ENCODE data around the gene PDAP1. TPM values are rescaled to one million over a fixed set of nuclear protein-coding genes. Genes with fewer than 3 reads are reported as not detected.
A peak's percentile ranks its signal among the peaks of the same experiment; 100 is the strongest.

The PDAP1 gene
- total RNA-seq, 3 donors from 2014 or later (not counting 1 experiment from before 2014, with no cell fraction given) = 55.3 to 60.6 (median 59.3) TPM

DNA sequence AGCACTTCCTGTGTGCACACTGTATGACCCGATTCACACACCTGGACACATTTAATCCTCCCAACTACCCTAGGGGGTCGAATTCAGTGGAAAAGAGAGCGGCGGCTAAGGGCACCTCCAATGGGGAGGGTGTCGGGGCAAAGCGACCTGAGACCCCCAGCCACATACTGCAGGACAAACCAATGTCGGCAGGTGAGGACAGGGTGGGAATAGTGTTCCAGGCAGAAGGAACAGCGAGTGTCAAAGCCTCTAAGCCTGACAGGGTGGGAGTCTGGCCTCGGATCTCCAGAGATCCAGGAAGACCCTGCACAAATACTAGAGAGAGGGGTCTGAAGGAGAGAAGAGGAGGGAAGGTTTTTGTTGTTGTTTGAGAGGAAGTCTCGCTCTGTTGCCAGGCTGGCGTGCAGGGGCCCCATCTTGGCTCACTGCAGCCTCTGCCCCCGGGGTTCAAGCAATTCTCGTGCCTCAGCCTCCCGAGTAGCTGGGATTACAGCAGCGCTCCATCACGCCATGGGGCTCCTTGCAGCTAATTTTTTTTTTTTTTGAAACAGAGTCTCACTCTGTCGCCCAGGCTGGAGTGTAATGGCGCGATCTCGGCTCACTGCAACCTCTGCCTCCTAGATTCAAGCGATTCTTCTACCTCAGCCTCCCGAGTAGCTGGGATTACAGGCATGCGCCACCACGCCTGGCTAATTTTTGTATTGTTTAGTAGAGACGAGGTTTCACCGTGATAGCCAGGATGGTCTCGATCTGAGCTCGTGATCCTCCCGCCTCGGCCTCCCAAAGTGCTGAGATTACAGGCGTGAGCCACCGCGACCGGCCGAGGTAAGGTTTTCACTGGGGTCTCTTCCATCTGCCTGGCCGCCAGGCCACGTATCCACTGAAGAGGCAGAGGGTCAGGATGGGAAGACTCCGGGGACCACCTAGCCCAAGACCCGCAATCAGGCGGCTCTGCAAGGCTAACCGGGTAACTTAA, 35.0 kb downstream of the PDAP1 start:
- Mint-ChIP-seq H3K27me3 (ENCODE audit: low read depth in 2 of 2) (no peaks in the 10 kb centered on the region), H3K4me3 (peak overlapping the region; percentile 85), H3K36me3 (no peaks in the 10 kb centered on the region), H3K4me1 (peaks cover 11 to 19% of the 10 kb centered on the region in 2 donors), H3K9me3 (no peaks in the 10 kb centered on the region), H3K27ac (peak overlapping the region; percentile 75 to 97)
- Histone ChIP-seq H3K9me3 (ENCODE audit: control insufficient read depth, insufficient read depth, low read length) (no peaks in the 10 kb centered on the region), H3K36me3 (ENCODE audit: control insufficient read depth, insufficient read depth, low read length) (peaks cover 6% of the 10 kb centered on the region), H3K4me3 (ENCODE audit: low read length) (peak overlapping the region; percentile 76), H3K27me3 (ENCODE audit: control insufficient read depth, insufficient read depth, low read length) (no peaks in the 10 kb centered on the region), H3K4me1 (ENCODE audit: control insufficient read depth, insufficient read depth, low read length) (peaks cover 31% of the 10 kb centered on the region), H3K27ac (ENCODE audit: low read length) (no peak overlapping the region)
- intact Hi-C loops (cut with micrococcal nuclease) = loop anchor here (5.0 to 10.0 kb wide), 2 partner anchors 34 to 131 kb away; partner anchors contain the start of genes BUD31, PDAP1, ZKSCAN5 and ZNF394
- ATAC-seq = no peak
- no peak for DNase-seq
- TF ChIP-seq, protein P1, sequence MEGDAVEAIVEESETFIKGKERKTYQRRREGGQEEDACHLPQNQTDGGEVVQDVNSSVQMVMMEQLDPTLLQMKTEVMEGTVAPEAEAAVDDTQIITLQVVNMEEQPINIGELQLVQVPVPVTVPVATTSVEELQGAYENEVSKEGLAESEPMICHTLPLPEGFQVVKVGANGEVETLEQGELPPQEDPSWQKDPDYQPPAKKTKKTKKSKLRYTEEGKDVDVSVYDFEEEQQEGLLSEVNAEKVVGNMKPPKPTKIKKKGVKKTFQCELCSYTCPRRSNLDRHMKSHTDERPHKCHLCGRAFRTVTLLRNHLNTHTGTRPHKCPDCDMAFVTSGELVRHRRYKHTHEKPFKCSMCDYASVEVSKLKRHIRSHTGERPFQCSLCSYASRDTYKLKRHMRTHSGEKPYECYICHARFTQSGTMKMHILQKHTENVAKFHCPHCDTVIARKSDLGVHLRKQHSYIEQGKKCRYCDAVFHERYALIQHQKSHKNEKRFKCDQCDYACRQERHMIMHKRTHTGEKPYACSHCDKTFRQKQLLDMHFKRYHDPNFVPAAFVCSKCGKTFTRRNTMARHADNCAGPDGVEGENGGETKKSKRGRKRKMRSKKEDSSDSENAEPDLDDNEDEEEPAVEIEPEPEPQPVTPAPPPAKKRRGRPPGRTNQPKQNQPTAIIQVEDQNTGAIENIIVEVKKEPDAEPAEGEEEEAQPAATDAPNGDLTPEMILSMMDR (IDR thresholded peaks at IDR 0.05) = no peak
- 84% methylated on average over 38 of the region's 41 CpGs for WGBS (ENCODE audit: insufficient coverage)

DNA sequence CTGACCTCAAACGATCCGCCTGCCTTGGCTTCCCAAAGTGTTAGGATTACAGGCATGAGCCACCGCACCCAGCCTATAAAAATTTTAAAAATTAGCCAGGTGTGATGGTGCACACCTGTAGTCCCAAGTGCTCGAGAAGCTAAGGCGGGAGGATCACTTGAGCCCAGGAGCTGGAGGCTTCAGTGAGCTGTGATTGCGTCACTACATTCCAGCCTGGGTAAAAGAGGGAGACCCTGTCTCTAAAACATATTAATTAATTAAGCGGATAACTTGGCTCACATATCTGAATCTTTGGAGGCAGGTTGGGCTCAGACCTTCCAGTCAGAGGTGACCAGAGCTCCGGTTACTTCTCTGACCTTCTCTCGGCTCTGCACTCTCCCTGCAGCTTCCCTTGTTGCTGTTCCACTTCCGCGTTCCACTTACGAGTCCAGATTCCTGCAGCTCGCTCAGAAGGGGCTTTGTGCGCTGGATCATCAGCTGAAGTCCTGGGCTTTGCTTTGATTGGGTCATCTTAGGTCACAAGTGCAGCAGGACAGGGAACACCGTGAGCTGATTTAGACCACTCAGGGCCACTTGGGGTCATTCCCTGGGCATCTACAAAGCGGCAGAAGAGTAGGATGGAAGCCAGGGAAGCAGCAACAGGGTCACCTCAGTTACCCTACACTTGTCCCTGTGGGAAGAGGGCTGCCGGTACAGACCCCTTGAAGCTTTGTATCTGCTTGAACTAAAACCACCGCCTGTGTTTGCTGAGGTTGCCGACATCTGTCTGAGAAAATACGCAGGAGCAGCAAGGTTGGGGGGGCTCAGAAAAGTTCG, 35.9 kb downstream of the PDAP1 start:
- peak overlapping the region; percentile 75 to 97 for H3K27ac Mint-ChIP-seq
- no peaks in the 10 kb centered on the region for H3K27me3 Mint-ChIP-seq (ENCODE audit: low read depth in 2 of 2)
- peaks cover 7 to 13% of the 10 kb centered on the region in 2 donors for H3K4me1 Mint-ChIP-seq
- intact Hi-C loops (cut with micrococcal nuclease) = loop anchor here (5.0 to 10.0 kb wide), 2 partner anchors 35 to 132 kb away; partner anchors contain the start of genes BUD31, PDAP1, ZKSCAN5 and ZNF394
- TF ChIP-seq, protein P1 (IDR thresholded peaks at IDR 0.05) = no peak
- H3K9me3 ChIP-seq (ENCODE audit: control insufficient read depth, insufficient read depth, low read length) = no peaks in the 10 kb centered on the region
- H3K27ac ChIP-seq (ENCODE audit: low read length) = no peak overlapping the region
- H3K4me1 ChIP-seq (ENCODE audit: control insufficient read depth, insufficient read depth, low read length) = peaks cover 23% of the 10 kb centered on the region
- no peaks in the 10 kb centered on the region for H3K36me3 ChIP-seq (ENCODE audit: control insufficient read depth, insufficient read depth, low read length)
- H3K27me3 ChIP-seq (ENCODE audit: control insufficient read depth, insufficient read depth, low read length) = no peaks in the 10 kb centered on the region
- H3K9me3 Mint-ChIP-seq = no peaks in the 10 kb centered on the region
- DNase-seq = peak in 1 of 2 donors; percentile 57
- H3K36me3 Mint-ChIP-seq = no peaks in the 10 kb centered on the region
- H3K4me3 Mint-ChIP-seq = peak overlapping the region; percentile 85
- 95% methylated on average over 21 of the region's 21 CpGs for WGBS (ENCODE audit: insufficient coverage)
- no peak overlapping the region for H3K4me3 ChIP-seq (ENCODE audit: low read length)
- no peak for ATAC-seq

DNA sequence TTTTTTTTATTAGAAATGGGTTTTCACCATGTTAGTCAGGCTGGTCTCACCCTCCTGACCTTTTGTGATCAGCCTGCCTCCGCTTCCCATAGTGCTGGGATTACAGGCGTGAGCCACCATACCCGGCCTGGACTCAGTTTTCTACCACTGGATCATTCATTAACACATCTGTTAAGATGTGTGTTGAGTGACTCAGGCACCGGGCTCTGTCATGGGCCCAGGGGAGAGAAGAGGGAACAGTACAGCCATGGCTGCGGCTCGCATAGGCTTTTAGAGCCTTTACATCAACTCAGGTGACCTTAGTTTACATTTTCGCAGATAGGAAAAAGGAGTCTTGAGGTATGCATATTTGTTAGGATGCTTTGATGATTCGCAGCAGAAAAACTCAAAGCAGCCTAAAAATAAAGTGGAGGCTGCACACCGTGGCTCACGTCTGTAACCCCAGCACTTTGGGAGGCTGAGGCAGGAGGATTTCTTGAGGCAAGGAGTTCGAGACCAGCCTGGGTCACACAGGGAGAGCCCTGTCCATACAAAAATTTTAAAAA, 36.9 kb downstream of the PDAP1 start:
- Mint-ChIP-seq H3K9me3 (no peaks in the 10 kb centered on the region), H3K36me3 (no peaks in the 10 kb centered on the region), H3K27ac (no peak overlapping the region), H3K4me1 (peaks cover 5 to 10% of the 10 kb centered on the region in 2 donors), H3K4me3 (peak overlapping the region; percentile 31), H3K27me3 (ENCODE audit: low read depth in 2 of 2) (no peaks in the 10 kb centered on the region)
- no peak for DNase-seq
- intact Hi-C loops (cut with micrococcal nuclease) = loop anchor here (5.0 to 10.0 kb wide), 2 partner anchors 36 to 133 kb away; partner anchors contain the start of genes BUD31, PDAP1, ZKSCAN5 and ZNF394
- 92% methylated on average over 10 of the region's 11 CpGs for WGBS (ENCODE audit: insufficient coverage)
- TF ChIP-seq, protein P1 (IDR thresholded peaks at IDR 0.05) = no peak
- no peak for ATAC-seq
- Histone ChIP-seq H3K27ac (ENCODE audit: low read length) (no peak overlapping the region), H3K4me1 (ENCODE audit: control insufficient read depth, insufficient read depth, low read length) (peaks cover 16% of the 10 kb centered on the region), H3K27me3 (ENCODE audit: control insufficient read depth, insufficient read depth, low read length) (no peaks in the 10 kb centered on the region), H3K9me3 (ENCODE audit: control insufficient read depth, insufficient read depth, low read length) (no peaks in the 10 kb centered on the region), H3K4me3 (ENCODE audit: low read length) (no peak overlapping the region), H3K36me3 (ENCODE audit: control insufficient read depth, insufficient read depth, low read length) (peaks cover 7% of the 10 kb centered on the region)
